ENCODE data around the gene MEF2A. TPM values are rescaled to one million over a fixed set of nuclear protein-coding genes. Genes with fewer than 3 reads are reported as not detected.

Gene MEF2A
- polyA plus RNA-seq, 3 donors: 20.3 to 61.8 (median 33.5) TPM

DNA sequence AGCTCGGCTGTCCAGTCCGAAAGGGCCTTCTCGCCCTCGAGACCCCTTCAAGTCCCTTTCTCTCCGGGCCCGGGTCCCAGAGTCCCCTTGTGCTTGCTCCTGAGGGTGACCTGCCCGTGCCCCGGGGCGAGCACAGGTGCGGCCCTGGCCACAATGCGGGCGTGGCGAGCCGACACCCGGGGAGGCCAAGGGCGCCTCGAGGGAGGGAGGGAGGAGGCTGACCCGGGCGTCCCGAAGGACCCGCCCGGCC lies 810 bp upstream of the MEF2A start:
- Histone ChIP-seq H3K27me3 (ENCODE audit: control insufficient read depth in 2 of 2, insufficient read depth in 2 of 2, low read length in 2 of 2) (no peaks in the 10 kb centered on the region), H3K27ac (ENCODE audit: low read depth in 1 of 2, low read length in 2 of 2) (peak overlapping the region; percentile 93 to 98), H2AFZ (ENCODE audit: insufficient read depth, low read depth, low read length, poor library complexity, severe bottlenecking) (peak overlapping the region; percentile 72), H3K9ac (ENCODE audit: insufficient read depth, low read length, poor library complexity, severe bottlenecking) (peak overlapping the region; percentile 91), H3K4me3 (replicated peaks in 1 of 3; ENCODE audit: low read depth in 2 of 3, low read length in 3 of 3) (peak overlapping the region; percentile 23 to 70 (median 38)), H4K20me1 (ENCODE audit: insufficient read depth, low read length) (peaks cover 23% of the 10 kb centered on the region), H3K9me3 (replicated peaks in 1 of 2; ENCODE audit: control insufficient read depth in 1 of 2, insufficient read depth in 1 of 2, low read length in 2 of 2) (no peaks in the 10 kb centered on the region), H3K4me1 (ENCODE audit: control insufficient read depth in 1 of 2, insufficient read depth in 2 of 2, low read length in 2 of 2) (peaks cover 34 to 56% of the 10 kb centered on the region in 2 donors), H3K4me2 (replicated peaks; ENCODE audit: extremely low read depth, low read length, poor library complexity, severe bottlenecking) (peak overlapping the region; percentile 85), H3K36me3 (replicated peaks in 1 of 2; ENCODE audit: control insufficient read depth in 1 of 2, insufficient read depth in 2 of 2, low read length in 2 of 2) (no peaks in the 10 kb centered on the region), H3K79me2 (ENCODE audit: insufficient read depth, low read length) (peaks cover 37% of the 10 kb centered on the region)
- Mint-ChIP-seq H3K27ac (peak overlapping the region; percentile 95 to 99 (median 97)), H3K4me1 (peaks cover 51% of the 10 kb centered on the region), H3K9me3 (no peaks in the 10 kb centered on the region), H3K27me3 (ENCODE audit: low read depth in 3 of 3) (peaks cover 0 to 5% (median 0%) of the 10 kb centered on the region in 3 donors), H3K36me3 (peaks cover 0 to 3% of the 10 kb centered on the region in 2 donors), H3K4me3 (peak overlapping the region; percentile 47 to 76)
- DNase-seq: no peak
- WGBS (ENCODE audit: insufficient coverage): 5% methylated on average over 22 of the region's 22 CpGs
- TF ChIP-seq, protein P1, sequence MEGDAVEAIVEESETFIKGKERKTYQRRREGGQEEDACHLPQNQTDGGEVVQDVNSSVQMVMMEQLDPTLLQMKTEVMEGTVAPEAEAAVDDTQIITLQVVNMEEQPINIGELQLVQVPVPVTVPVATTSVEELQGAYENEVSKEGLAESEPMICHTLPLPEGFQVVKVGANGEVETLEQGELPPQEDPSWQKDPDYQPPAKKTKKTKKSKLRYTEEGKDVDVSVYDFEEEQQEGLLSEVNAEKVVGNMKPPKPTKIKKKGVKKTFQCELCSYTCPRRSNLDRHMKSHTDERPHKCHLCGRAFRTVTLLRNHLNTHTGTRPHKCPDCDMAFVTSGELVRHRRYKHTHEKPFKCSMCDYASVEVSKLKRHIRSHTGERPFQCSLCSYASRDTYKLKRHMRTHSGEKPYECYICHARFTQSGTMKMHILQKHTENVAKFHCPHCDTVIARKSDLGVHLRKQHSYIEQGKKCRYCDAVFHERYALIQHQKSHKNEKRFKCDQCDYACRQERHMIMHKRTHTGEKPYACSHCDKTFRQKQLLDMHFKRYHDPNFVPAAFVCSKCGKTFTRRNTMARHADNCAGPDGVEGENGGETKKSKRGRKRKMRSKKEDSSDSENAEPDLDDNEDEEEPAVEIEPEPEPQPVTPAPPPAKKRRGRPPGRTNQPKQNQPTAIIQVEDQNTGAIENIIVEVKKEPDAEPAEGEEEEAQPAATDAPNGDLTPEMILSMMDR (IDR thresholded peaks at IDR 0.05): no peak
- intact Hi-C loops (cut with micrococcal nuclease): loop anchor here (2.0 to 10.0 kb wide), 7 partner anchors 63 to 310 kb away; partner anchors contain the start of gene LRRC28 (in 1 of the 2)

- H3K4me1 Mint-ChIP-seq: peaks cover 58% of the 10 kb centered on the region
- WGBS (ENCODE audit: insufficient coverage): under 1% methylated on average over 39 of the region's 69 CpGs
- H4K20me1 ChIP-seq (ENCODE audit: insufficient read depth, low read length): peaks cover 37% of the 10 kb centered on the region
- no peaks in the 10 kb centered on the region for H3K27me3 ChIP-seq (ENCODE audit: control insufficient read depth in 2 of 2, insufficient read depth in 2 of 2, low read length in 2 of 2)
- H3K36me3 Mint-ChIP-seq: peaks cover 2 to 3% of the 10 kb centered on the region in 2 donors
- DNase-seq: peak; percentile 30 to 57 (median 34)
- H3K4me1 ChIP-seq (ENCODE audit: control insufficient read depth in 1 of 2, insufficient read depth in 2 of 2, low read length in 2 of 2): peaks cover 34 to 56% of the 10 kb centered on the region in 2 donors
- peak overlapping the region; percentile 91 for H3K9ac ChIP-seq (ENCODE audit: insufficient read depth, low read length, poor library complexity, severe bottlenecking)
- H3K9me3 Mint-ChIP-seq: no peaks in the 10 kb centered on the region
- peaks cover 0 to 2% (median 0%) of the 10 kb centered on the region in 3 donors for H3K27me3 Mint-ChIP-seq (ENCODE audit: low read depth in 3 of 3)
- H3K9me3 ChIP-seq (replicated peaks in 1 of 2; ENCODE audit: control insufficient read depth in 1 of 2, insufficient read depth in 1 of 2, low read length in 2 of 2): no peaks in the 10 kb centered on the region
- peak overlapping the region; percentile 84 for H2AFZ ChIP-seq (ENCODE audit: insufficient read depth, low read depth, low read length, poor library complexity, severe bottlenecking)
- peak overlapping the region; percentile 99 to 100 for H3K27ac ChIP-seq (ENCODE audit: low read depth in 1 of 2, low read length in 2 of 2)
- no peaks in the 10 kb centered on the region for H3K36me3 ChIP-seq (replicated peaks in 1 of 2; ENCODE audit: control insufficient read depth in 1 of 2, insufficient read depth in 2 of 2, low read length in 2 of 2)
- H3K79me2 ChIP-seq (ENCODE audit: insufficient read depth, low read length): peaks cover 51% of the 10 kb centered on the region
- peak overlapping the region; percentile 85 to 98 (median 90) for H3K4me3 ChIP-seq (replicated peaks in 1 of 3; ENCODE audit: low read depth in 2 of 3, low read length in 3 of 3)
- peak overlapping the region; percentile 89 to 99 (median 95) for H3K27ac Mint-ChIP-seq
- H3K4me3 Mint-ChIP-seq: peak overlapping the region; percentile 100
- TF ChIP-seq, protein P1 (IDR thresholded peaks at IDR 0.05): no peak
- H3K4me2 ChIP-seq (replicated peaks; ENCODE audit: extremely low read depth, low read length, poor library complexity, severe bottlenecking): peak overlapping the region; percentile 85
- intact Hi-C loops (cut with micrococcal nuclease): loop anchor here (5.0 to 10.0 kb wide), 6 partner anchors 64 to 312 kb away; partner anchors contain the start of gene LRRC28 (in 1 of the 2)
Observed at GRCh38 chr15:99566157-99566897, 543 bp downstream of the MEF2A start.
